GM19035 (cell line): ENCODE results near the gene CHST11.
A peak's percentile ranks its signal among the peaks of the same experiment; 100 is the strongest.

Experiments
- ATAC-seq: cut with Tn5 transposase; IDR thresholded peaks from one replicate; pipeline ENCODE4 v1.9.1; 2021; ENCODE audit not compliant: unreplicated experiment

The CHST11 gene

DNA sequence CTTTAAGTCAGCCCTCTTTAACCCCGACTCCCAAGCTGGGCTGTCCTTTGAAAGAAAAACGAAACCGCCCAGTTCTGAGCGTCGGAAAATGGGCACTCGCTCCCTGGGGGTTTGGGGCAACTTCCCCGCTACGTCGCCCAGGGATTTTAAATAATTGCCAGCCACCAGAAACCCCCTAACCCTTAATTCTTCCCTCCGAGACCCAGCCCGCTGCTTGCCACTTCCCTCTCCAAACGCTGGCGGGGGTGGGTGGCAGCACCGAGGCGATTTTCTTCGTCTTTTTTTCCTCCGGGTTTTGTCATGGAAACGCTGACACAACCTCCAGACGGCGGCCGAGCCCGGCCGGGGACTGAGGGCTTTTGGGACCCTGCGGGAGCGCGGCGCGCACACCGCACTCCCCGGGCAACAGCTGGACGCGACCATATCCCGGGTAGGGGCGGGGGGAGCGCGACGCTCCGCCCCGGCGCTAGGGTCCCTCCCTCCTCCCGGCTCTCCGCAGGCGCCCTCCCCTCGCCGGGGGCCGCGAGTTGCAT is at the start of gene CHST11:
CHST11 (plus strand) TSS at position 532 of the 533 bp plus-strand sequence.
- ATAC-seq: peak; percentile 72

- ATAC-seq: no peak
Measured at GRCh38 chr12:104407438-104407837, 49.3 kb upstream of the CHST11 start.

DNA sequence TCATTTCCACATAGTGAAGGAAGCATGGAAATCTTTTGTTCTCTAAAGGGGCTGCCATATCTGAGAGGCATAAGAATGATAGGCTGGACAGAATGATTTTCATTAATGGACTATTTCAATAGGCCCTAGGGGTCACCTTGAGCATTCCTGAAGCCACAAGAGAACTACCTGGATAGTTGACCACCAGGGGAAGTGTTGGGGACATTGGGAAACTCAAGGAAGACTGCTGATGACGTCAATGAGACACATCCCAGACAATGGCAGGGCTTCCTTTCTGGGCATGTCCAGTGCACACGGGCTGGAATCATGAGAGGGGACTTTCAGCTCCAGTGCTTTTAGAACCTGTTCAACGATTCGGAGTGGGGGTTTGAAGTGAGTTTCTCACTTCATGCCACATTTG is 48.8 kb upstream of the CHST11 start:
- ATAC-seq: no peak

- ATAC-seq: no peak
Measured at GRCh38 chr12:104410326-104410725, 46.4 kb upstream of the CHST11 start.

GRCh38 chr12:104410786-104411185 is 46.0 kb upstream of the CHST11 start:
- no peak for ATAC-seq

DNA sequence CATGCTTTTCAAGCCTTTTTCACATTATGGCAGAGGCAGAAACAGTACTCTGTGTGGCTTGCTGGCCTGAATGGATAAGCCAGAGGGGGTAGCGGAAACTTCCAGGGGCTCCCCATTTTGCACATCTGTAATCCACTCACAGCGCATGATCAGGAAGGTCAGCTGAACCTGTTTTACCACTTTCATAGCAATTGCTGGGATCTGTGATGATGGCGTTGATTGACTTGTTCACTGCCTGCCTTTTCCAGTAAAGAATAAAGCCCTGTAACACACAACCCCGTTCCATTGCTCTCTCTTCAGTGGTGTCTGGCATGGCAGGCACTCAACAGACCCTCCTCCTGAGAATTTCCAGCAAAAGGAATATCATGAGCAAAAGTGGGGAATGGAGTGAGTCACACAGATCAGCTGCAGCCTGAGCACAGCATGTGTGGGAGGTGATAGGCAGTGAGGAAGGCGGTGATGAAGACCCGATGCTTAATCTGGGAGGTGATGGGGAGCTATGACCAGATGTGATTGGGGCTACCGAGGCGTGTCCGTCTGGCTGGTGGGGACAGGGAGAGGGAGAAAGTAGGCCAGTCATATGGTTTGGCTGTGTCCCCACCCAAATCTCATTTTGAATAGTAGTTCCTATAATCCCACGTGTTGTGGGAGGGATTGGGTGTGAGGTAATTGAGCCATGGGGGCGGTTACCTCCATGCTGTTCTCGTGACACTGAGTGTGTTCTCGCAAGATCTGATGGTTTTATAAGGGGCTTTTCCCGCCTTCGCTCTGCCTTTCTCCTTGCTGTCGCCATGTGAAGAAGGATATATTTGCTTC is 44.7 kb upstream of the CHST11 start:
- no peak for ATAC-seq

DNA sequence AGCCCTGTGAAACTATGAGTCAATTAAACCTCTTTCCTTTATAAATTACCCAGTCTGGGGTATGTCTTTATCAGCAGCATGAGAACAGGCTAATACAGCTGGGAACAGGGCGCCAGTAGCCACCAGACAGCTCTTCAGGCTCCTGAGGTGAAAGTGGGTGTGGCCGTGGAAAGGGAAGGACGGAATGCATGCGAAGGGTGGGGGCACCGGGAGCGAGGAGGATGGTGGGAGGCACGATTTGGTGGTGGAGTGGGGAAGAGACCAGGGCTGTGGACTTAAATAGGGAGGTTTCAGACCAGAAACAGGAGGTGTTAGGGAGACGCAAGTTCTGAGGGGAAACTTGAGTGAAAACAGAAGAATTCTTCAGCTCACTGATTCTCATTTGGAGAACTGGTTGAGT is 44.1 kb upstream of the CHST11 start:
- no peak for ATAC-seq

- no peak for ATAC-seq
Measured at GRCh38 chr12:104413330-104413729, 43.4 kb upstream of the CHST11 start.

- ATAC-seq: no peak
Measured at GRCh38 chr12:104414581-104415341, 42.0 kb upstream of the CHST11 start.

GRCh38 chr12:104415342-104415980 is 41.3 kb upstream of the CHST11 start:
- no peak for ATAC-seq

DNA sequence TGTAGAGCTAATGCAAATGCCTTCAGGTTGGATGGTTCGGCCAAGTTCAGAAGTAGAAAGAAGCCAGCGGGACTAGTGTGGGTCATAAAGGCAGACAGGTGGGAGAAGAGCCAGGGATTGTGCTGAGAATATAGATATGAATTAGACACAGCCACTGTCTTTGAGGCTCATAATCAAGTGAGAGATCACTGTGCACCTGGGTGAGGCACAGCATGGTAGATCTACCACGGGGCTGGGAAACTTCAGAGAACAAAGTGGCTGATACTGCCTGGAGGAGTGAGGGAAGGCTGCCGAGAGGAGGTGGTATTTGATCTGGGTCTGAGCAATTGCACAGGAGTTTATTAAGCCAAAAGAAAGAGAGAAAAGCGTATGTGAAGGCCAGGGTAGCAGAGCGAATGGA is 40.6 kb upstream of the CHST11 start:
- ATAC-seq: no peak

- ATAC-seq: no peak
Measured at GRCh38 chr12:104416585-104416984, 40.2 kb upstream of the CHST11 start.

DNA sequence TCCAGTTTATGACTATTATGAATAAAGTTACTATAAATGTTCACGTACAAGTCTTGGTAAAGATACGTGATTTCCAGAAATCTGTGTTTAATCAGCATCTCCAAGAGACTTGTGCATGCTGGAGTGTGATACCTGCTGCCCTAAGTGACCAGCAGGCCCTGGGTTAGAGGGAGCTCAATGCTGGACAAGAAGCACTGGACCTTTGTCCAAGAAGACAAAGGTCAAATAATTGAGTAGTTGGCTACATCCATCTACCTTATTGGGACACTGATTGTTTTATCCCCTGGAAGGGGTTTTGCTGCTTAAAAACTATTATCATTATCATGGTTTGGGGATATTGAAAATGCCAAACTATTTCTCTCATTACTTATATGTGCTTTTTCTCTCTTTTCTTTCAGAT is 37.0 kb upstream of the CHST11 start:
- ATAC-seq: no peak

GRCh38 chr12:104420868-104421267 is 35.9 kb upstream of the CHST11 start:
- no peak for ATAC-seq

DNA sequence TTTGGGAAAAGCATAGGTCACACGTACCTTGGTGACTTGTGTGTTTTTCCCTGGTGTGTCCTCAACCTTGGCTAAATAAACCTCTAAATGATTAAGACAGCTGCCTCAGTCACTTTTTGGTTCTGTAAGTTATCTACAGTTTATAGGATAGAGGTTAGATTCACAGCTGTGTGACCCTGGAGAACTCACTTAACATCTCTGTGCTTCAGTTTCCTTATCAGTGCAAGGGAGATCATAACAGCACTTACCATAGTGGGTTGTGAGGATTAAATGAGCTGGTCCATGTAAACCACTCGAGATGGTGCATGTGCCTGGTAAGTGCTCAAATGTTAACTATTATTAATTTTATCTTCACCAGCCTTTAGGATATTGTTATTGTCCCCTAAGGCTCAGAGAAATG is 35.4 kb upstream of the CHST11 start:
- ATAC-seq: no peak

DNA sequence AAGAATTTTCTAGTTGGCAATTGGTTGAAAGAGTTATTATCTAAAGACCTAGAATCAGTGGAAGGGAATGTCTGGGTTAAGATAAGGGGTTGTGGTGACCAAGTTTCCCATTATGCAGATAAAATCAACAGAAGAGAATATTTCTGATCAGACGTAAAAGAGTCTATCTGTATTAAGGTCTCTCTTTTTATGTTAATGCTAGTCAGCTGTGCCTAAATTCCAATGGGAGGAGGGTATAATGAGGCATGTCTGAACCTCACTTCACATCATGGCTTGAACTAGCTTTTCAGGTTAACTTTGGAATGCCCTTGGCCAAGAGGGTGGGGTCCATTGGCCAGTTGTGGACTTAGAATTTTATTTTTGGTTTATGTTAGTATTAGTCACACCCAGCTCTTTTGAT is 34.3 kb upstream of the CHST11 start:
- no peak for ATAC-seq

DNA sequence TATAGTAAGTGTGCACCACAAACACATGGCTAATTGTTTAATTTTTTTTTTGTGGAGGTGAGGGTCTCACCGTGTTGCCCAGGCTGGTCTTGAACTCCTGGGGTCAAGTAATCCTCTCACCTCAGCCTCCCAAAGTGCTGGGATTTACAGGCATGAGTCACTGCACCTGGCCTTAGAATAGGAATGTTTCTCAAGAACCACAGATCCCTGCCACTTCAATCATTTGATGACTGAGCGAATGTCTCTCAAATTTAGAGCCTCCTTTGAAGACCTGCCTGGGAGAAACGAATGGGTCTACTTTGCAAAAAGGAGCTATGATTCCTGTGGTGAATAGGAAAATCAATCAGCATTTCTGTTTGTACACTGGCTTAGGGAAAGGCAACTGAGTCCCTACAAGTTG is 33.5 kb upstream of the CHST11 start:
- no peak for ATAC-seq

GRCh38 chr12:104423809-104424208 is 32.9 kb upstream of the CHST11 start:
- no peak for ATAC-seq

DNA sequence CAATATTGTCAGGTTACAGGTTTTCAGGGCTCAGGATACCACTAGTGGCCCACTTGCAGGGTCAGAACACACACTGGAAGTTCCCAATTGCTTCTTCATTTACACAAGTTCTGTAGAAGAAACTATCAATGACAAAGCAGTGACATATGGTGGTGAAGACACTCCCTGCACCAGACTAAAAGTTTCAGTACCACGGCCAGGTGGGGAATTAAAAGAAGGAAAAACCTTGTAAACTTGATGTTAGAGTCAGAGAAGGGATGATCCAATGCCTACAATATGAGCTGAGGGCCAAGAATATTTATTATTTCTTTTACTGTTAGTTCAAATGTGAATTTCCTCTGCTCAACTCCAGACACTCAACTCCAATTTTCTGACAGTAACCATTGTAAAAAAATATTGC is 31.8 kb upstream of the CHST11 start:
- ATAC-seq: no peak

- ATAC-seq: no peak
Measured at GRCh38 chr12:104425614-104426013, 31.1 kb upstream of the CHST11 start.

DNA sequence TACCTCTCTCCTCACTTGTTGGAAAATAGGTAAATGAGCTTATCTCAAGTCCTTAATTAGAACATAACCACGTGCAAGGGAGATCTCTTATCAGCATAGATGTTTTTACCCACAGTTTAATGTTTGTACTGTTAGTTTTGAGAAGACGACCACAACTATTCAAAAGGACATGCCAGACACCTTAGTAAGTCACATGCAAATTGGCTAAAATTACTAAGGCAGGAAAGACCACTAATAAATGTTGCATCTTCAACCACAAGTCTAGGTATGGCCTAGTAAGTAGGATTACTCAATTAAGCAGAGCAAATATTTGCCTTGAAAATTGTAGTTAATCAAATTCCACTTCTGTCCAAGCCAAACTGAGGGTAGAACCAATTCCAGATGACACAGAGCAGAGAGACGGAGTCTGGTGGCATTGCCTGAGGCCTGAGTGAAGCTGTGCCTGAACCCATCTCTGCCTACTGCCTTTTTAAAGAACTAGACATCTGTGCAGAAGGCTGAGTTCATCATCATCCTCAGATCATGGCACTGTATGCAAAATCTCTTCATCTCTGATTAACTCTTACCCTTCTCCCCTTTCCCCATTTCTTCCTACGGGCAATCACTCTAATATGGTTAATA is 29.7 kb upstream of the CHST11 start:
- no peak for ATAC-seq
